ENCODE results near the gene RHEBL1. TPM values are rescaled to one million over a fixed set of nuclear protein-coding genes. Genes with fewer than 3 reads are reported as not detected.

The RHEBL1 gene
- total RNA-seq, 2 donors from 2014 or later: 1.1 to 2.3 TPM

DNA sequence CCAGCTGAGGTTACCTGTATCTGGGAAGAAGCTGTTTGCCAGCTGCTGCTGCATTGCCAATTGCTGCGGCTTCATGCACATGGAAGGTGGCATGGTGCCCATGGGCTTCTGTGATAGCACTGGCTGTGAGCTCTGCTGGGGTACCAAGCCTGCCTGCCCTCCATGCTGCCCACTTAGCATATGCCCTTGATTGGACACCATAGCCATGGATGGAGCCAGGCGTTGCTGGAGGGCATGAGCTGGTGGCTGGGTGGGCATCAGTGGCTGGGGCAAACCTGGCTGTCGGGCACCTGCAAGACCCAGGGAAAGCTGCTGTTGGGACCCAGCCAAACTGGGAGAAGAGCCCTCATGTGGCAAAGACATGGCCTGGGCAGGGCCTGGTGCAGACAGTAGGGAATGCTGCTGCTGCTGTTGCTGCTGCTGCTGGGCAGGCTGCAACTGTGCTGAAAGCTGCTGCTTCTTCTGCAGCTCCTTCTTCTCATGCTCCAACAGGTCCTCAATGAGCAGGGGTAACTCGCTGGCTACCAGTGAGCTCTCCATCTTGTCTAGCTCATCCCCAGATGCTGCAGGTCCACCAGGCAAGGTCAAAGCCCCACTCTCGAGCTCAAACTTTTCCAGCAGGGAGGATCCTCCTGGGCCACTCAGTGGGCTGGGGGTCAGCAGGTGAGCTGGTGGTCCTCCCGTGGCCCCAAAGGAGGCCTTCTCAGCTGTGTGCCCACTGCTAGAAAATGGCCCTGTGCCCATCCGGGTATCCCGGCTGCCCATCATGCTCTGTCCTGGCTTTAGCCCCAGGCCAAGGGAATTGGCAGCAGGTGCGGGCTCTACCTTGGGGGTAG is 32.5 kb downstream of the RHEBL1 start:
- H3K9me3 ChIP-seq: no peaks in the 10 kb centered on the region
- WGBS: 94% methylated on average over 9 of the region's 9 CpGs
- H3K4me1 ChIP-seq (replicated peaks): no peaks in the 10 kb centered on the region
- no peak for DNase-seq (ENCODE audit: low spot score)
- H3K27ac ChIP-seq: no peak overlapping the region
- H3K36me3 ChIP-seq: peaks cover 14 to 53% of the 10 kb centered on the region in 2 donors
- intact Hi-C loops (cut with DNase I): no loop called here
- H3K27me3 ChIP-seq (replicated peaks; ENCODE audit: insufficient read depth): no peaks in the 10 kb centered on the region
- TF ChIP-seq POLR2AphosphoS5 (IDR thresholded peaks at IDR 0.05) (no peak), POLR2A (IDR thresholded peaks at IDR 0.05) (no peak)
- TF ChIP-seq, protein P1, sequence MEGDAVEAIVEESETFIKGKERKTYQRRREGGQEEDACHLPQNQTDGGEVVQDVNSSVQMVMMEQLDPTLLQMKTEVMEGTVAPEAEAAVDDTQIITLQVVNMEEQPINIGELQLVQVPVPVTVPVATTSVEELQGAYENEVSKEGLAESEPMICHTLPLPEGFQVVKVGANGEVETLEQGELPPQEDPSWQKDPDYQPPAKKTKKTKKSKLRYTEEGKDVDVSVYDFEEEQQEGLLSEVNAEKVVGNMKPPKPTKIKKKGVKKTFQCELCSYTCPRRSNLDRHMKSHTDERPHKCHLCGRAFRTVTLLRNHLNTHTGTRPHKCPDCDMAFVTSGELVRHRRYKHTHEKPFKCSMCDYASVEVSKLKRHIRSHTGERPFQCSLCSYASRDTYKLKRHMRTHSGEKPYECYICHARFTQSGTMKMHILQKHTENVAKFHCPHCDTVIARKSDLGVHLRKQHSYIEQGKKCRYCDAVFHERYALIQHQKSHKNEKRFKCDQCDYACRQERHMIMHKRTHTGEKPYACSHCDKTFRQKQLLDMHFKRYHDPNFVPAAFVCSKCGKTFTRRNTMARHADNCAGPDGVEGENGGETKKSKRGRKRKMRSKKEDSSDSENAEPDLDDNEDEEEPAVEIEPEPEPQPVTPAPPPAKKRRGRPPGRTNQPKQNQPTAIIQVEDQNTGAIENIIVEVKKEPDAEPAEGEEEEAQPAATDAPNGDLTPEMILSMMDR (IDR thresholded peaks at IDR 0.05): no peak
- H3K4me3 ChIP-seq: no peak overlapping the region

DNA sequence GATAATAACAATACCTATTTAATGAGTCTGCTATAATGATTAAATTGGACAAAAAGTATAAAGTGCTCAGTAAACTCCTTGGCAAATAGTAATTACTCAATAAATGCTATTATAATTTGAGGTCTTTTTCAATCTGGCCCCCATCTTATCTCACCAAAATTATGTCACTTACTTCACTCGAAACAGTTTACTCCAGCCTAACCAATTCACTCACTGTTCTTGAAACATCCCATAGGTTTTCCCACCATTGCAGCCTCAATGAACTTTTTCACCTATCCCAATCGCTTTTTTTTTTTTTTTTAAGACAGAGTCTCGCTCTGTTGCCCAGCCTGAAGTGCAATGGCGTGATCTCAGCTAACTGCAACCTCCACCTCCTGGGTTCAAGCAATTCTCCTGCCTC is 33.8 kb downstream of the RHEBL1 start:
- Histone ChIP-seq H3K9me3 (no peaks in the 10 kb centered on the region), H3K36me3 (peaks cover 7 to 48% of the 10 kb centered on the region in 2 donors), H3K4me1 (replicated peaks) (no peaks in the 10 kb centered on the region), H3K27me3 (replicated peaks; ENCODE audit: insufficient read depth) (no peaks in the 10 kb centered on the region), H3K27ac (no peak overlapping the region), H3K4me3 (no peak overlapping the region)
- 88% methylated on average over 4 of the region's 4 CpGs for WGBS
- TF ChIP-seq, protein P1 (IDR thresholded peaks at IDR 0.05): no peak
- TF ChIP-seq POLR2A (IDR thresholded peaks at IDR 0.05) (no peak), POLR2AphosphoS5 (IDR thresholded peaks at IDR 0.05) (no peak)
- no peak for DNase-seq (ENCODE audit: low spot score)
- intact Hi-C loops (cut with DNase I): no loop called here

DNA sequence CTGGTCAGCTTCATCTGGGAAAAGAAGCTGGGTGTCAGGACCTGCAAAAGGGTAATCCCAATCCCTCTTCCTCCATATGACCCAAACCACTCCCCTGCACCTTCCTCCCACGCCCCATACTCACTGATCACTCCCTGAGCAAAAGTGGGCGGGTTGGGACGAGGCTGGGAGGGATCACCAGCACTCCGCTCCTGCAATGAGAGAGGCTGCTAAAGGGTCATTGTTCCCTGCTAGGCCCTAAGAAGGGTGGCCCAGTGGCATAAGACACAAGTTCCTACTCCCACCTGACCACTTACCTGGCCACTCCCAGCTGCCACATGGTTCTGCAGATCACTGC is 35.5 kb downstream of the RHEBL1 start:
- TF ChIP-seq POLR2AphosphoS5 (IDR thresholded peaks at IDR 0.05): no peak
- no peak for TF ChIP-seq POLR2A (IDR thresholded peaks at IDR 0.05)
- TF ChIP-seq, protein P1 (IDR thresholded peaks at IDR 0.05): no peak
- no peak overlapping the region for H3K4me3 ChIP-seq
- intact Hi-C loops (cut with DNase I): no loop called here
- no peaks in the 10 kb centered on the region for H3K4me1 ChIP-seq (replicated peaks)
- no peaks in the 10 kb centered on the region for H3K27me3 ChIP-seq (replicated peaks; ENCODE audit: insufficient read depth)
- no peaks in the 10 kb centered on the region for H3K9me3 ChIP-seq
- DNase-seq (ENCODE audit: low spot score): no peak
- 81% methylated on average over 4 of the region's 4 CpGs for WGBS
- peaks cover 0 to 32% of the 10 kb centered on the region in 2 donors for H3K36me3 ChIP-seq
- H3K27ac ChIP-seq: no peak overlapping the region

DNA sequence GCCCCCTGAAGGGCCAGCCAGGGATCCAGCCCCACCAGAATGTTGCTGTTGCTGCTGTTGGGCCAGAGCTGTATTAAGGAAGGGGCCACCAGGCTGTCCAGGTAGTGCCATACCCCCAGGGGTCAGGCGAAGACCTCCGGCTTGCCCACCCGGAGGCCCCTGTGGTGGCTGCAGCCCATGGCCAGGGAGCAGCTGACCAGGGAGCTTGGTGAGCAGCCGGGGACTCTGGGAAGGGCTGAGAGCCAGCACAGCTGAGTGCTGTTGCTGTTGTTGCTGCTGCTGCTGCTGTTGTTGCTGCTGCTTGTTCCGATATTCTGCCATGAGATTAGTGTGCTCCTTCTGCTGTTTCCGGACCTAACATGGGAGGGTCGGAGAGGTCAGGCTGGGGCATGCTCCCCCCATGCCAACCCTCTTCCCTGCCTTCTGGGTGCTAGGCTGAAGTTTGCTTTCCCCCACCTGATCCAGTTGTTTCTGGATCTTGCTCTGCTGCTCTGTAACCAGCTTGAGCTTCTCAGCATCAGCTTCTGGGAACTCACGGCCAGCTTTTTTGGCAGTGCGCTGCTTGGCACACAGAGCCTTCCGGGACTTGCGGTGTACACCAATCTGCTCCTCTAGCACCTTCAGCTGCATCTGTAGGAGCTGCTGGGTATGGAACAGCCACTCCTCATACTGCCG is 36.0 kb downstream of the RHEBL1 start:
- 72% methylated on average over 12 of the region's 12 CpGs for WGBS
- intact Hi-C loops (cut with DNase I): no loop called here
- H3K27ac ChIP-seq: no peak overlapping the region

More for the DNA sequence above, 36.0 kb downstream of the RHEBL1 start:
- no peaks in the 10 kb centered on the region for H3K4me1 ChIP-seq (replicated peaks)
- peaks cover 0 to 28% of the 10 kb centered on the region in 2 donors for H3K36me3 ChIP-seq
- H3K9me3 ChIP-seq: no peaks in the 10 kb centered on the region
- H3K4me3 ChIP-seq: no peak overlapping the region
- DNase-seq (ENCODE audit: low spot score): no peak
- no peak for TF ChIP-seq POLR2A (IDR thresholded peaks at IDR 0.05)
- no peak for TF ChIP-seq POLR2AphosphoS5 (IDR thresholded peaks at IDR 0.05)
- TF ChIP-seq, protein P1 (IDR thresholded peaks at IDR 0.05): no peak
- H3K27me3 ChIP-seq (replicated peaks; ENCODE audit: insufficient read depth): no peaks in the 10 kb centered on the region

Data from prostate gland (tissue), 2 donors.